Omental fat pad (tissue), 4 donors: ENCODE measurements around the gene SPATA16. TPM values are rescaled to one million over a fixed set of nuclear protein-coding genes. Genes with fewer than 3 reads are reported as not detected.
"Not testable (repeated sequence)": the region's sequence is repeated elsewhere in the genome, so short reads cannot be mapped to it uniquely, and the experiment has no call there.

ENCODE experiments used
- ATAC-seq: fragments of 150-250 bp; one replicate; pipeline ENCODE4 v1.9.1; 2016; ENCODE audit warnings: mild to moderate bottlenecking, moderate library complexity; ENCODE audit not compliant: low FRiP score
- DNase-seq: peaks from one replicate; pipeline ENCODE4 v3.0.0-alpha.2; 2019; ENCODE audit warnings: low spot score
- total RNA-seq, 4 donors: library from RNA; depleted of rRNA; stranded (reverse); fragments of >200 nt; gene quantifications; one replicate each; pipeline ENCODE4 v1.1.0, GENCODE V29; 2016
- TF ChIP-seq, protein P1 (sequence below), 3 donors: fragments of 450-650 bp; IDR thresholded peaks; one replicate each; pipeline ENCODE4 v1.5.1; 2016 to 2017; ENCODE audit warnings: antibody characterized with exemption in 3 of 3, mild to moderate bottlenecking in 3 of 3, moderate library complexity in 2 of 3

SPATA16 gene
- total RNA-seq, 4 donors from 2014 or later: not detected

DNA sequence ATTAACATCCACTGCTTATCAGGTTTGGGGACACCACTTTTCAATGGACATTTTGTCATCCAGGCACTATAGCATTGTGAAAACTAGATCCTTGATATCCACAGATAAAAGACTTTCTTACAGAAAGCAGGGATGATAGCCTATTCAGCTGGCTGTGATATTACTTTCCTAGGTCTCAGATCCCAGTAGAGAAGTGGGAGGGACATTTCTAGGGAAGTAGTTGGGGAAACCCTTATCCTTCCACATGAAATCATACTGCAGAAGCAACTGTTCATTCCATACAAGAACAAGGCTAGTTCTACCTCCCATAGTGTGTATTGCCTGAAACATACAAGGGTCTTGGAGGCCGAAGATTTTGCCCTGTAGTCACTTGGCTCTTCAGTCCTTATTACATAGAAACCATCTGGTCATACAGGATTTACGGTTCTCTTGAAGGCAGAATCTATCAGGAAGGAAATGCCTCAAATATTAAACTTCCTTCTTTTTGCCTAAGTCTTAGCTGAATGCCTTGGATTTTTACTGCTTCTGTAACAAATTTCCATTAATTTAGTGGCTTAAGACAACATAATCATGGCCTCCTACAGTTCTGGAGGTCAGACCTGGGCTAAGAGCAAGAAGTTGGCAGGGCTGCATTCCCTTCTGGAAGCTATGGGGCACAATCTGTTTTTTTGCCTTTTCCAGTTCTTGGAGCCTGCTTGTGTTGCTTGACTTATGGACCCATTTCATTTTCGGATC lies 271.1 kb downstream of the SPATA16 start:
- TF ChIP-seq, protein P1, sequence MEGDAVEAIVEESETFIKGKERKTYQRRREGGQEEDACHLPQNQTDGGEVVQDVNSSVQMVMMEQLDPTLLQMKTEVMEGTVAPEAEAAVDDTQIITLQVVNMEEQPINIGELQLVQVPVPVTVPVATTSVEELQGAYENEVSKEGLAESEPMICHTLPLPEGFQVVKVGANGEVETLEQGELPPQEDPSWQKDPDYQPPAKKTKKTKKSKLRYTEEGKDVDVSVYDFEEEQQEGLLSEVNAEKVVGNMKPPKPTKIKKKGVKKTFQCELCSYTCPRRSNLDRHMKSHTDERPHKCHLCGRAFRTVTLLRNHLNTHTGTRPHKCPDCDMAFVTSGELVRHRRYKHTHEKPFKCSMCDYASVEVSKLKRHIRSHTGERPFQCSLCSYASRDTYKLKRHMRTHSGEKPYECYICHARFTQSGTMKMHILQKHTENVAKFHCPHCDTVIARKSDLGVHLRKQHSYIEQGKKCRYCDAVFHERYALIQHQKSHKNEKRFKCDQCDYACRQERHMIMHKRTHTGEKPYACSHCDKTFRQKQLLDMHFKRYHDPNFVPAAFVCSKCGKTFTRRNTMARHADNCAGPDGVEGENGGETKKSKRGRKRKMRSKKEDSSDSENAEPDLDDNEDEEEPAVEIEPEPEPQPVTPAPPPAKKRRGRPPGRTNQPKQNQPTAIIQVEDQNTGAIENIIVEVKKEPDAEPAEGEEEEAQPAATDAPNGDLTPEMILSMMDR (IDR thresholded peaks at IDR 0.05): no peak
- DNase-seq: no peak
- no peak for ATAC-seq

DNA sequence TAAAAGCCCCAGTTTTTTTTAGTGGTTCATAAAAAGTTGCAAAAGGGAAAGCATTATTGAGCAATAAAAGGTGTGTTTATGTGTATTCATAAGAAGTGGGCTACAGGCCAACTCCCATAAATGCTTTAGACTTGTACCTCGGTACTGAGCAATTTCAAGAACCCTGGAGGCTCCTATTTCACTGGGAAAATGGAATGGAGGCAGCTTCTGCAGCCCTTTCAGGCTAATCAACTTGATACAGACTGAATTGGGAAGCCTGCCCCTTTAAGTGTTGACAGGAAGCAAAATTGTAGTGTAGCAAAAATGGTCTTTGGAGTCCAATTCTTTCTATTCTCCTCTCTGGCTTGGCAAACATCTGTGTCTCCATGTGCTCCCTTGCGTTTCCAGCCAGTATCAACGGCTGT lies 271.7 kb downstream of the SPATA16 start:
- DNase-seq: no peak
- ATAC-seq: peak; percentile 33
- TF ChIP-seq, protein P1 (IDR thresholded peaks at IDR 0.05): no peak

DNA sequence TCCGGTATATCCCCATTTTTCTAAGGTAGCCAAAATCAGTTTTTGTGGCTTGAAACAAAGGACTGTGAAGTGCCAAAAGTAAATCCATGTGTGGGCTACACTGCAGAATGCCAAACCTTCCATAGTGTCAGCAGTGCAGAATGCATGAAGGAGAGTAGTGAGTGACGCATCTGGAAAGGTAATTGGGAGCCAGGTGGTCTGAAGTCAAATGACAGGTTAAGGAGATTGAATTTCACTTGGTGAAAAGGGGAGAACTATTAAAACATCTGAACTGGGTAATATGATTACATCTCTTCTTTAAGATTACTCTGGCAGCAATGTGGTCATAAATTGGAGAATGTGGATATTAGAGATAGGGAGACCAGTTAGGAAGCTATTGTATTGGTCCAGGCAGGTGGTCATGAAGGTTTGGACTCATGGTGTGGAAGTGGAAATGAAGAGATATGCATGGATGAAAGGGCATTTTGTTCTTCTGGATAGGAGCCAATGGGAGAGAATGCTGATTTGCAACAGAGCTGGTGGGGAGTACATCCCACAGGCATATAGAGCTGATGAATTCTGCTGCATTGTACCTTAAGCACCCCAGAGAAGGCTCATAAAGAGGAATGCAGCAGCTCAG lies 272.3 kb downstream of the SPATA16 start:
- TF ChIP-seq, protein P1 (IDR thresholded peaks at IDR 0.05): no peak
- DNase-seq (no peak), ATAC-seq (no peak)

DNA sequence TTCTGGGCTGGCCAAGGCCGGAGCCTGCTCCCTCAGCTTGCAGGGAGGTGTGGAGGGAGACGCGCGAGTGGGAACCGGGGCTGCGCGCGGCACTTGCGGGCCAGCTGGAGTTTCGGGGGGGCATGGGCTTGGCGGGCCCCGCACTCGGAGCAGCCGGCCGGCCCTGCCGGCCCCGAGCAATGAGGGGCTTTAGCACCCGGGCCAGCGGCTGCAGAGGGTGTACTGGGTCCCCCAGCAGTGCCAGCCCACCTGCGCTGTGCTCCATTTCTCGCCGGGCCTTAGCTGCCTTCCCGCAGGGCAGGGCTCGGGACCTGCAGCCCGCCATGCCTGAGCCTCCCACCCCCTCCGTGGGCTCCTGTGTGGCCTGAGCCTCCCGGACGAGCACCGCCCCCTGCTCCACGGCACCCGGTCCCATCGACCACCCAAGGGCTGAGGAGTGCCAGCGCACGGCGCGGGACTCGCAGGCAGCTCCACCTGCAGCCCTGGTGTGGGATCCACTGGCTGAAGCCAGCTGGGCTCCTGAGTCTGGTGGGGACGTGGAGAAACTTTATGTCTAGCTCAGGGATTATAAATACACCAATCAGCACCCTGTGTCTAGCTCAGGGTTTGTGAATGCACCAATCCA lies 274.2 kb downstream of the SPATA16 start:
- not testable (repeated sequence) for ATAC-seq, DNase-seq

DNA sequence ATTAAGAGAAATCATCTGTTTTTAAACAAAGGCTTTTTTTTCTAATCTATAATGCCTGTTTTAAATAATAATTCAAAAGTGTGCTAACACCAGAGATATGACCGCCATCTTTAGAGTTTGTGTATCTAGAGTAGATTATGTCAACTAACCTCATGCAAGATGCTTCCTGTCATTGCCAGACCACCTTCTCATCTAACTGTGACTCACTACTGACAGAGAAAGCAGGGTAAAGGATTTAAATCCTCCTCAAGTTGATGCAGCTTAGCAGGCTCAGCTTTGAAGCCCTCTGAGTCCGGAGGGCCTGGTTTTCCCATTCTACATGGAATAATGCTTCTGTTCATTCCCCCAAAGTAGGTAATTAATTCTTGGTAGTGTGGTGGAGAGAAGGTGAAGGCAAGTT lies 282.0 kb downstream of the SPATA16 start:
- TF ChIP-seq, protein P1 (IDR thresholded peaks at IDR 0.05): no peak
- no peak for ATAC-seq
- DNase-seq: no peak

DNA sequence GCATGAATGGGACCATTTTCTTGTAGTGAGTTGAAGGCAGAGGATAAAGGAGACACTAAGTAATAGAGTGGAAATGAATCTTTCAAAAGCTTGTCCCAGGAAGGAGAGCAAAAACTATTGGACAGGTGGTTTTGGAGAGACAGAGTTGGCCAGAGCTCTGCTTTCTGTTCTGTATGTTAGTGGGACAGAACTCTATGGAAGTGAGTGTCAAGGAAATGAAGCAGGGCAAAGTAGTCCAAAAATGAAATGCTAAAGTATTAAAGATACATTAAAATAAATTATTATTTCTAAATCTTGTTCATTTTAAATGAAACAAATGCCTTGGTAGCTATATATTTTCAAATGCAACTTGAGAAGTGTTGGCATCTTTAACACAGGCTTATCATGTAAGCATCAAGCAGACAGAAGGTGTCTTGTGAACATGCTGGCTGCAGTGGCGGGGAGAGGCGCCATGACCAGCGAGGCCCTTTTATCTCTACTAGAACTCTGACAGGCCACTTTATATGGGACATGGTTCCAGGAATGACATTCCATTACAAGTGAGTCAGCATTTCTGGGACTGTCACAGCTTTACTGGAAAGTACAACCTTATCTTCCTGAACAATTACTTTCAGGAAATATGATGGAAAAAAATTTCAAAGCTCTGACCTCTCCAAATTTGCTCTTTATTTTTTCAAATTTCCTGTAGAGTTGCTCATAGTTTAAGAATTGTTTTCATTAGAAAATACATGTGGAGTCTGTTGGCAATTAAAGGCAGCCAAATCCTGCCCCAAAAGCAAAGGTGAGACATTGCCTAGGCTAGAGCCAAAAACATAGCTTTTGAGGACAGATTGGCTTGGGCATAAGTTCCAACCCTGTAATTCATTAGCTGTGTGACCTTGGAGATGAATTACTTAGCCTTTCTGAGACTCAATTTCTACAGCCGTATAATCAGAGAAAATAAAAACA lies 284.0 kb downstream of the SPATA16 start:
- no peak for DNase-seq
- no peak for ATAC-seq
- TF ChIP-seq, protein P1 (IDR thresholded peaks at IDR 0.05): no peak

DNA sequence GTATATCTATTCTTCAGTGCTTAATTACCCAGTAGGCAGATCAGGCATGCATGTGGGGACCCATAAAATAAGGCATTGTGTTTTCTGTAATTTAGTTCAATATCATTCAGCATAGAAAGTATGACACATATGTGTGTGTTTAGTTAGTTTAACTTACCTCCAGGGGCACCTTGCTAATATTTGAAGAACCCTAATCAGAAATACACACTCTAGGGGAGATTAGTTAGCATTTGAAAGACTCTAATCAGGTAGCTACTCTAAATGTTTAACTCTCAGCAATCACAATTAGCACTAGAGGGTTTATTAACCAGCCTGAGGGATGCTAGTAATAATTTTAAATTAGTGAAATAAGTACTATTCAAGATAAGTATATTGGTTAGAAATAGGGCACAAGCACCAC lies 286.0 kb downstream of the SPATA16 start:
- ATAC-seq: no peak
- DNase-seq: no peak
- TF ChIP-seq, protein P1 (IDR thresholded peaks at IDR 0.05): no peak
